Gastroesophageal sphincter (tissue), 3 donors: ENCODE measurements around the gene ARHGEF38.

ENCODE experiments used
- CTCF ChIP-seq, 4 experiments: fragments of 200-600 bp in 2 of 4; fragments of 450-650 bp in 2 of 4; sonication (generic) in 1 of 4; IDR thresholded peaks; one replicate each; pipeline ENCODE4 v1.5.1; 2017 to 2019; ENCODE audit warnings: antibody characterized with exemption in 4 of 4, mild to moderate bottlenecking in 2 of 4, moderate library complexity in 2 of 4
- EP300 ChIP-seq: sonication (generic); formaldehyde crosslinking; IDR thresholded peaks from one replicate; pipeline ENCODE4 v1.6.1; 2017; ENCODE audit warnings: antibody characterized with exemption, mild to moderate bottlenecking
- POLR2A ChIP-seq, 2 donors: fragments of 450-650 bp; IDR thresholded peaks; one replicate each; pipeline ENCODE4 v1.6.1; 2017; ENCODE audit warnings: antibody characterized with exemption in 2 of 2, mild to moderate bottlenecking in 2 of 2, moderate library complexity in 1 of 2
- POLR2AphosphoS5 ChIP-seq: sonication (generic); formaldehyde crosslinking; IDR thresholded peaks from one replicate; pipeline ENCODE4 v1.6.1; 2017; ENCODE audit warnings: antibody characterized with exemption

GRCh38 chr4:105587841-105588240, 35.4 kb downstream of the ARHGEF38 start:
- TF ChIP-seq POLR2AphosphoS5 (no peak), POLR2A (IDR thresholded peaks at IDR 0.05) (no peak), CTCF (IDR thresholded peaks at IDR 0.05) (no peak), EP300 (no peak)
